Left hindlimb (tissue), 1 donor: Measurements from ENCODE around the gene TRIM47.
A peak's percentile ranks its signal among the peaks of the same experiment; 100 is the strongest.

Experiments used
- DNase-seq: peaks from one replicate; pipeline ENCODE4 v3.0.0-alpha.2; 2018

TRIM47 gene

GRCh38 chr17:75906143-75906884 is 27.9 kb upstream of the TRIM47 start:
- no peak for DNase-seq

GRCh38 chr17:75904749-75905521 is 26.6 kb upstream of the TRIM47 start, which contains the start of gene MRPL38:
Gene MRPL38, minus strand, starts transcription at chr17:75904884. Its CDS starts 9 bp downstream, at chr17:75904875.
- DNase-seq: peak; percentile 94

GRCh38 chr17:75902406-75902805 is 24.0 kb upstream of the TRIM47 start:
- DNase-seq: no peak

- DNase-seq: no peak
Observed at GRCh38 chr17:75901727-75902126, 23.3 kb upstream of the TRIM47 start.

GRCh38 chr17:75900691-75901533 is 22.5 kb upstream of the TRIM47 start:
- peak; percentile 25 for DNase-seq

GRCh38 chr17:75899767-75900468 is 21.5 kb upstream of the TRIM47 start:
- DNase-seq: no peak

GRCh38 chr17:75899353-75899752 is 21.0 kb upstream of the TRIM47 start:
- no peak for DNase-seq

- no peak for DNase-seq
Observed at GRCh38 chr17:75898791-75899190, 20.4 kb upstream of the TRIM47 start.

- no peak for DNase-seq
Observed at GRCh38 chr17:75898065-75898464, 19.7 kb upstream of the TRIM47 start.

- DNase-seq: peak; percentile 68
Observed at GRCh38 chr17:75897160-75898019, 19.0 kb upstream of the TRIM47 start.

GRCh38 chr17:75896415-75897159 is 18.2 kb upstream of the TRIM47 start, which contains the start of gene TRIM65:
Gene TRIM65, minus strand, starts transcription at chr17:75896951. Its CDS starts 14 bp downstream, at chr17:75896937.
- peak; percentile 90 for DNase-seq

GRCh38 chr17:75895370-75896155 is 17.2 kb upstream of the TRIM47 start:
- DNase-seq: no peak

- DNase-seq: no peak
Observed at GRCh38 chr17:75894049-75894733, 15.8 kb upstream of the TRIM47 start.

- DNase-seq: no peak
Observed at GRCh38 chr17:75893305-75894048, 15.1 kb upstream of the TRIM47 start.

- no peak for DNase-seq
Observed at GRCh38 chr17:75892556-75893224, 14.3 kb upstream of the TRIM47 start.

- no peak for DNase-seq
Observed at GRCh38 chr17:75891605-75892555, 13.5 kb upstream of the TRIM47 start.
